Stimulated activated CD8-positive, alpha-beta memory T cell treated with anti-CD3 and anti-CD28 coated beads, Interleukin-15, amount 100 ng/mL, for 1 hour (primary cell): ENCODE results near the gene PMEL.
"Not testable (repeated sequence)": the region's sequence is repeated elsewhere in the genome, so short reads cannot be mapped to it uniquely, and the experiment has no call there.

Experiments used
- DNase-seq: peaks from one replicate; pipeline ENCODE4 v3.0.0-alpha.2; 2020; ENCODE audit warnings: low read depth

Gene PMEL

DNA sequence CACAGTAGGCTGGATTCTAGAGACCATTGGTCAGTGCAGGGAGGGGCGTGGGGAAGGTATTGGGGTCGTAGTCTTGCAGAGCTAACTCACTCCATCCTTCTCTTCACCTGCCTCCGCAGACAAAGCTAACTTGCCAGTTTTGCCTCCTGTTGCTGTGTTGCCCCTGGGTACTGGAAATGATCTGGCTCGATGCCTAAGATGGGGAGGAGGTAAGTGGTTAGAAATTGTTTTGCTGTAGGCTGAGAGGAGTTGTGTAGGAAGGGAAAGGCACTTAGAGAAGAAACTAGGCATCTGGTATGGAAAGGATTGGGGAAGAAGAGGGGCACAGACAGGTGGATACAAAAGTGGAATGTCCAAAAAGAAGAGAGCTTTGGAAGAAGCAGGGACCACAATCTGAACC lies 23.8 kb downstream of the PMEL start:
- no peak for DNase-seq

DNA sequence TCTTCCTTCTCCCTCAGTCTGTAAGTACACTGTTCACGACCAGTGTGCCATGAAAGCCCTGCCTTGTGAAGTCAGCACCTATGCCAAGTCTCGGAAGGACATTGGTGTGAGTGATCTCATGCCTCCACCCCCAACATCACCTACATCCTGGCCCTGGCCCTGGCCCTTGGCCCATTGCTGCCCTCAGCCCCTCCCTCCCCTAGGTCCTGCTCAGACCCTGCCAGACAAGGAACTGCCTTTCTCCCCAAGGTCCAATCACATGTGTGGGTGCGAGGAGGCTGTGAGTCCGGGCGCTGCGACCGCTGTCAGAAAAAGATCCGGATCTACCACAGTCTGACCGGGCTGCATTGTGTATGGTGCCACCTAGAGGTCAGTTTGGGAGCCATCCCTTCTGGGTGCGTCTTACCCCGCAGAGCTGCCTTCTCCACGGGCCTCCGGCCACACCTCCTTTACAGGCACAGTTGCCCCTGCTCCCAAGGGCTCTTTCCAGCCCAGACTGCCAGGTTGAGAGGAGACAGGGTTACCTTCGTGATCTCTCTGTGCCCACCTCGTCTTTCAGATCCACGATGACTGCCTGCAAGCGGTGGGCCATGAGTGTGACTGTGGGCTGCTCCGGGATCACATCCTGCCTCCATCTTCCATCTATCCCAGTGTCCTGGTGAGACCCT lies 25.6 kb downstream of the PMEL start:
- DNase-seq: peak; percentile 77

DNA sequence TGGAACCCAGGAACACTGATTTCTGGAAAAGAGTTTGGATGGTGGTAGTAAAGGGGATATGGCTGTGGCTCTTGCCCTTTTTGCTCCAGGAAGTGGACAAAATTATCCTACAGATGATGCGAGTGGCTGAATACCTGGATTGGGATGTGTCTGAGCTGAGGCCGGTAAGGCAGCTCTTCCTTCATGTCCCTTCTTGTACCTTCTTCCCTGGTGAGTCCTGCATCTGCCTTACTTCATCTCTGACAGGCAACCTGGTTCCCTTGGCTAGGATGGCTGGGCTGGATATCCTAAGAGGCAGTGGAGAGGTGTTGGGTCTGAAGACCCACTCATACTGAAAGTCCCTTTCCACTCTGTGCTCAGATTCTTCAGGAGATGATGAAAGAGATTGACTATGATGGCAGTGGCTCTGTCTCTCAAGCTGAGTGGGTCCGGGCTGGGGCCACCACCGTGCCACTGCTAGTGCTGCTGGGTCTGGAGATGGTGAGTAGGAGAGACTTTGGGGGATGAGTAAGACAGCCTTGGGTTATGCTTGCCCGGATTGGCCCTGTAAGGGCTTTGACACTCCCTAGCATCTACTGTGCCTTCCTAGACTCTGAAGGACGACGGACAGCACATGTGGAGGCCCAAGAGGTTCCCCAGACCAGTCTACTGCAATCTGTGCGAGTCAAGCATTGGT lies 26.9 kb downstream of the PMEL start:
- no peak for DNase-seq

DNA sequence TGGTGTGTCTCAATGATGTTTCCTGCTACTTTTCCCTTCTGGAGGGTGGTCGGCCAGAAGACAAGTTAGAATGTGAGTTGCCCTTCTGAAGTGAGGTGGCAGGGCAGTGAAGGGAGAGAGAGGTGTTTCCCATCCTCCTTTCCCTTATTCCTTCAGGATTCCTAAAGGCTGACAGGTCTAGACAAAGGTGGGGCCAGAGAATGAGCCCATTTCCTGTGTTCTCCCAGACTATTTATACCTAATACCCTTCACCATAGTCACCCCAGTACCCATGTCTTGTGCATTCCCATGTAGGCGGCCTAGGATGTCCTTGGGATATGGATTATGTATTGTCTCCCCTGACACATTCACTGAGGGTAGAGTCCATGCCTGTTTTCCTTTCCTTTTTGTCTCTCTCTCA lies 27.9 kb downstream of the PMEL start:
- no peak for DNase-seq

DNA sequence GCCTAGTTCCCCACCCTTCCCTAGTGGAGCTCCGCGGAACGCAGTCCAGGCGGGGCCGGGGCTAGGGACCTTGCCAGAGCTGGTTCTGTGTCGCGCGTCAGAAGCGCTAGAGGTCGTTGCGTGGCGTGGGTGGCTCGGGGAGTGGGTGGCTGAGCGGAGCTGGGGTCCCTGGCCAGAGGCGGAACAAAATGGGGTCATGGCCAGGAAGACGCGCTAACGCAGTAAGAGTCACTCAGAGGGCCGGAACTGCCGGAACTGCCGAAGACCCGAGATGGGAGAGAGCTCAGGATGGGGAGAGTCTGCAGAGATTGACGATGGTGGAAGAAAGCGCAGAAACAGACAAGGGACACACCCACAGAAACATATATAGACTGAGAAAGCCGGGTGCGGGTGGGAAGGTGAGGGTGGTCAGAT lies 30.1 kb downstream of the PMEL start:
- no peak for DNase-seq

DNA sequence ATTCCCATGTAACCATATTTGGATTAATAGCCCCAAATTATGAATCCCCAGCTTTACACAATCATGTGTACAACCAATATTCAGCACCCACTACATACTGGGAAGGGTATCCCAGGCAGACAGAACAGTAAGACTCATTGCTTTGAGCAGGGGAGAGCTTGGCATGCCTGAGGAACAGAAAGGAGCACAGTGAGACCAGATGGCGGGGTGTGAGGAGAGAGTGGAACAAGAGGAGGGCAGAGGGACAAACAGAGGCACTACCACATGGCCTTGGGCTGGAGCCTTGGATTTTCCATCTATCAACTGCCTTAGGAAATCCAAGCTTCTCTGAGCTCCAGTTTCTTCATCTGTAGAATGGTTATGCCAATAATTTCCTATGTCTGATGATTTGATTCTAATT lies 31.1 kb downstream of the PMEL start:
- DNase-seq: no peak

DNA sequence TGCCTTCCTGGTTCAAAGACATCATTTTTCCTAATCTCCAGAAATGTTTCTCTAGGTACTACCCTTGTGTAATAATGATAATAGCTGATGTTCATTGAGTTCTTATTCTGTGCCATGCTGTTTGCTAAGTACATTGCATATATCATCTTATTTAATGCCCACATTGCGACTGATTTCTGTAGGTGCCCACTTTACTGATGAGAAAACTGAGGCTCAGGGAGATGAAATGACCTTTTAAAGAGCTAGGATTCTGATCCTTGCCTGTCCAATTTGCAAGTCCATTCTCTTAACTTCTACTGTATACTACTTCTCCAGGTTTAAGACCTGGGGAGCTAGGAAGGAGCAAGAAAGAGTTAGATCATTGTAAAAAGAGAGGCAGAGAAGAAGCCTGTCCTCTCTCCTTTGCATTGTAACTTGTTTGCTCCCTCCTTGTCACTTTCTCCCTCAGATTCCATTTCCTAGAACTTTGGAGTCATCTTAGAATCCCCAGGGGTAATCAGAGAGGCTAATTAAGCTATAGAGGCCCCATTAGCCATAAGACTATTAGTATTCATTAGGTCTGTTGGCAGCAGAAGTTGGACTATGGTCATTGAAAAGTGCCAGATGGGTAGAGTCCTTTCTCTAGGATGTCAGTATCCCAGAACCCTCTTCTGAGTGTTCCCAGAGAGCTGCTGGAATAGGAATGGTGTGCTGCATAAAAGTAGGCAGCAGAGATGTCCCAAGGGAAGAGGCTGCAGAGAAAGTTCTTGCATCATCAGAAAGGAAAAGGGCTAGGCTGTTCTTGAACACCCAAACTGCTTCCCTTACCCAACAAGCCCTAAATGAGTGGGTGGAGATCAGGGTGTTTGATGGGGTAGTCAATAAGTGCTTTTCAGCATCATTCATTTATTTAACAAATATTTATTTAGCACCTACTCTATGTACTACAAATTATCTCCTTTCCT lies 31.8 kb downstream of the PMEL start:
- no peak for DNase-seq

DNA sequence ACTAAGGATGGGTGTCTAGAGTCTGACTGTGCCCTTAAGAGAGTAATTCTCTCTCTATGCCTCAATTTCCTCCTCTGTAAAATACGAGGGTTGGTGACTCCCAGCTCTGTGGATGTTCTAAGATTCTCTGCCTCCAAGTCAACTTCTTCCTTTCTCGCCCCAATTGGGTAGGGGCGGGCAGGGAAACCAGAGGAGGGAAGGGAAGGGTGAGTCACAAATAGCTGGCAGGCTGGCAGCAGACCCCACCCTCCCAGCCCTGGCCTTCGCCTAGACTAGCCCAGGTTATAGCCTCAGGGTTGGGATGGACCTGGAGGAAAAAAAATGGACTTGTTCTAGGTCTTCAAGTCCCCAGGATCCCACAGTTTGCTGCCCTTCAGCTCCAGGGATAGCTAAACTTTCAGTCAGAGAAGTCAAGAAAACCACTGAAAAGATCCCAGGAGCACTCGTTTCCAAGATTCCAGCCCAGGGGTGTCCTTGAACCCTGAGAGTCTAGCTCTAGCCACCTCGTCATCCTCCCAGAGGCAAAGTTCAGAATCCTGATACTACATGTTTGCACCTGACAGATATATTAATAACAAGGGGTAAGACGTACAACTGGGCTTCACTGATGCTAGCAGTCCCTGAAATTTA lies 32.6 kb downstream of the PMEL start:
- DNase-seq: no peak

DNA sequence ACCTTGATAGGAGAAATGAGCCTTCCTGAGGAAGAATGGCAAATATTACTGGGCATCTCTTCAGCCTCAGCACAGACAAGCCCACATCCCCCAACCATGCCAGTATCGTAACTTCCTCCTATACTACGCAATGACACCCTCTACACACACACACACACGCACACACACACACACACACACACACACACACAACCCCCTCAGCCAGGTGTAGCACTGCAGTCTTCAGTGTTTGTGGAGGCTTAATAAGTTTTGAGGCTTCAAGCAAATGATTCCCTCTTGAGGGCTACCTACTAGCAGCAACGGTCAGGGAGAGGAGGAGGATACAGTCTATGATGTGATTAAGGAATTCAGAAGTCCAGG lies 33.3 kb downstream of the PMEL start:
- DNase-seq: no peak

DNA sequence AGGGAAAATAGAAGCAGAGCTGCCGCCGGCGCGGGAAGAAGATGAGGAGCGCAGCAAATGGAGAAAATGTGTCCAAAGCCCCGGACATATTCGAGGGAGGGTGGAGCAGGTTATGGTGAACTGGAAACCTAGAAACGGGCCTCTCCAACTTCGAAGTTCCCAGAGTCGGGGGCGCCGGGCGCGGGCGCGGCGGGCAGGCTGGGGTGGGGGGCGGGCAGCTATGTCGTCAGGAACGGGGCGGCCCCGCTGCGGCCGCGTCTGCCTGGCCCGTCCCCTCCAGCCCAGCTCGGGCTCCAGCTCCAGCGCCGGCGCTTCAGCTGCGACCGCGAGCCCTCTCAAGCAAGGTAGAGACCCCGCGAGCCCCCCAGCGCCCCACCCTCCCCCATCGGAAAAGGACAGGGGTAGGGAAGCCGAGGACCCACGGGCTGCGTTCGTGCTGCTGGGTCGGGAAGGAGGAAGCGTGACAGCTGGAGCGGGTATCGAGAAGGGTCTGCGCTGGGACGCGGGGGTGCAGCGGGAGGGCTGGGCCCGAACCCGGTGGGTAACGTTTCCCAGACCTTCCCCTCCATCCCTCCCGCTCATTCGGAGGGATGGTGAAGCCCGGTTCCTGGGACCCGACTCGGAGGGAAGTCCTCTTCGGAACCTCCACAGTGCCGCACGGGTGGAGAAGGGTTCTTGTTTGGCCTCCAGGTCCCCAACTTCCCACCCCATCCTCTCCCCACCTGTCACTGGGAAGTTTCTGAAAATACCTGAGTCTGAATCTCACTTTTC lies 33.9 kb downstream of the PMEL start:
- no peak for DNase-seq

DNA sequence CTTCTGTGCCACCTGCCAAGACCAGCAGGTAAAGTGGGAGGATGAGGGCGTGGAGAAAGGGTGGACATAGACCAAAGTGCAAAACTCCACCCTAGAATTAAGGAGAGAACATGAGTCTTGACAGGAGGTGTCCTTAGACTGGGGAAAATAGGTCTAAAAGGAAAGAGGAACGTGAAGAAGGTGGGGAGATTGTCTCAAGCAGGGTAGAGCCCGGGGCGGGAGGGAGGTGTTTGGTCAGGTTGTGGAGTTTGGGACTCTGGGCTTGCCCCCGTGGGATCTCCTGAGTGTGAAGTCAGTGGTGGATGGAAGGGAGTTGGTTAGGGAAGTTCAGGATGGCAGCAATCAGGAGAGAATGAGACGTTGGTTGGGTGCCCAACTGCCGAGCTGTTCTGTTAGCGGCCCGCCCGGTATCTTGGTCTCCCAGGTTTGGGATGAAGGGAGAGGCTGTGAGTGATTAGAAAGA lies 34.5 kb downstream of the PMEL start:
- no peak for DNase-seq

DNA sequence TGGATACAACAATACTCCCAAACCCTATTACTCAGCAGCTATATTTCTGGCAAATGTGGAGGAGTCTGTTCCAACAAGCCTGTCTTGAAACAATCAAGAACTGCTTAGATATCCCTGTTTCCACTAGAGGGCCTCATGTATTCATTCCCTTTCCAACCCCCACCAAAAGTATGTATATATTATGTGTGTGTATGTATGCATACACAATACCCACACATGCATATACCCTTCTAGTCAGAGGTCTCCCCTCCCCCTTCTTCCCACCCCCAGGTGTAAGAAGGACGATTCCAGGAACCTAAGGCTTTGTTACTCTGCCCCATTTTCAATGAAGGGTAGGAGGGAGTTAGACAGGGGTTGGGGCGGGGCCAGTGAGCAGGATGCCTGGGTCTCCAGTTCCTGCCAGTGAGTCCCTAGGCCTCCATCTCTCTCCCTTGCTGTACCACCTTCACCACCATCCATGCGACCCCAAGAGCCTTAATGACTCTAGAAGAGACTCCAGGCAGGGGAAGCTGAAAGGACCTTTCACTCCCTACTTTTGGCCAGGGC lies 35.0 kb downstream of the PMEL start, which contains the start of gene DGKA:
TSS of gene DGKA (plus strand) at position 392 of the 546 bp plus-strand sequence. CDS start 5,342 bp downstream, outside the sequence.
- peak; percentile 57 for DNase-seq

DNA sequence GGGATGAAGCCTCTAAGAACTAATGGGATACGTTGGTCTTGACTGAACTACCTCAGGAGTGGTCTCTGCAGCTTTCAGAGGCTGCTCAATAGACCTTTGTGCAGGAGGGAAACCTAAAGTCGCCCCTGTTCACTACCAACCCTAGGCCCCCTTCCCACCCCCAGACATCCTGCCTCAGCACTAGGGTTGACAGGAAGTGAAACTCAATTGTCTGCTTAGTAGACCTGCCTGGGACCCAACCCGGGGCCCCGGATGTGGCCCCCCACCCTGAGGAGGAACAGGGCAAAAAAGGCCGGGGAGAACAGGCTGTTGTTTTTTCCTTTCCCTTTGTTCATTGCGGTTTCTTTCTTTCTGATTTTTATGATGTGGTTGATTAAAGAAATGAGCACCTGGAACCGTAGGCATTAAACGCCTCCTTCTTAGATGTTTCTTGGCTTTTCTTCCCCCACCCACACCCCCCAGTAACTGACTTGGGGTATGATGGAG lies 36.5 kb downstream of the PMEL start:
- DNase-seq: peak; percentile 45

DNA sequence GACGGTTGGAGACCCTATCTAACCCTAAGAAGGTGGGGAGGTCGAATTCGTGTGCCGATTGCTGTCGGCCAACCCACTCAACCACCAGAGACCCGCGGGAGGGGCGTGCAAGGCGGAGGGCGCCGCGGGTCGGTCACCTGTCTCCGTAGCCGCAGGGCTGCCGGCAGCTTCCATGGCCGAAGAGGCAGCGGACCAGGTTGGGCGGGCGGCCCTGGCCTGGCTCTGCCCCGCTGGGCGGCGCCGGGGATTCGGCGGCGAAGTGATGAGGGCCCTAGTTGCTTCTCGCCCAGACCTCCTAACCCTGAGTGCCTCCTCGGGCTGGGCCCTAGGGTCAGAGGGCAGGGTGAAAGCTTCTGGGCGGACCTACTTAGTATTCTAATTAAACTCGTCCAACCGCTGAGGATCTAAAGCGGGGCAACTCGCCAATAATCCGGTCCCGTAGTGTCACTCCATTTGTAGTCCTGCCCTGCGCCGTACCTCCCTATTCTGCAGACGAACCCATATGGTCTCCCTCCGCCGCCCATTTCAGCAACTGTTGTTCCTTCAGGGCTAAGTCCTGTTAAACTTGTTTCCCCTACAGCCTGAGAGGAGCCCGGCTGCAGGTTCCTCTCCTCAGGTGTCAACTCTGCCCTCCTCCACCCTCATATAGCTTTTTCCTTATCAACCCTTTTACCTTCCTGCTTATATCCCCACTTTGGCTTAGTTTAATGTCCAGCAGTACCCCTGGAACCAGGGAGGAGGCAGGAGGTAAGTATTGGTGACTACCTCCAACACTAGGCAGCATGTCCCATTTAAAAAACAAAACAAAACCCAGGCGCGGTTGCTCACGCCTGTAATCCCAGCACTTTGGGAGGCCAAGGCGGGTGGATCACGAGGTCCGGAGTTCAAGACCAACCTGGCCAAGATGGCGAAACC lies 38.0 kb downstream of the PMEL start, which contains the start of gene PYM1:
TSS of gene PYM1 (minus strand) at position 307 of the 915 bp plus-strand sequence. CDS start at position 174, 133 bp downstream.
- DNase-seq: no peak

DNA sequence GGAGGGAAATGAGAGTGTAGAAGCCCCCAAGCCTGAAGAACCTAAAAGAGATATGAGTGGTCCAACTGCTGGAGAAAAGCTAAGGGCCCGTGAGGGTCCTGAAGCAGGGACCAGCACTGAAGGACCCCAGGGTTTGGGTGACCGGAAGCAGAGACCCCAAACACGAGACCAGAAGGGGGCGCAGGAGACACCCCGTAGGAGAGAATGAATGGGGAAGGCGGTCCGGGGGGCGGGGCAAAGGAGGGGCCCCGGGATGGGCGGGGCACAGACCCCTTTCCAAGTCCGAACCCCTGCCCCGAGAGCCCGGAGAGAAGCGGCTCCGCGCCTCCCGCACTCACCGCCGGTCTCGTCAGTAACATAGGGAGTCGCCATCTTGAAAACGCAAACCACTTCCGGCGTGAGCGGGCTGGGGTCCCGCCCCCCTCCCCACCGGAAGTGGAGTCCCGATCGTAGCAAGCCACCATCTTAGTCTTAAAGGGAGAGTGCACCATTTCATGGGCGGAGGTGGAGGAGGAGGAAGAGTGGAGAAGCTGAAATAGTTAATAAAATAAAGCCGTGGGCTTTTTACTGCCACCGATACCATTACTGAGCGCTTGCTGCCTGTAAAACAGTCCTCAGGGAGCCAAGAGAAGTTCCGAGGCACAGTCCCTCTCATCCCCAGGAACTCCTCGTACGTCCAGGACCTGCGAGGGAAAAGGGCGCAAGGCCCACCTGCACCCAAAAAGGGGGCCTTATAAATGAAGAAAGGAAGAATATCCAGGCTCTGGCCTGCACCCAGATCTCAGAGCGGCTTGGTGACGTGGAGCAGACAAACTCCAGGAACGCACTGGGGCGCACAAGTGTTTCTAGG lies 38.9 kb downstream of the PMEL start:
- peak; percentile 84 for DNase-seq

DNA sequence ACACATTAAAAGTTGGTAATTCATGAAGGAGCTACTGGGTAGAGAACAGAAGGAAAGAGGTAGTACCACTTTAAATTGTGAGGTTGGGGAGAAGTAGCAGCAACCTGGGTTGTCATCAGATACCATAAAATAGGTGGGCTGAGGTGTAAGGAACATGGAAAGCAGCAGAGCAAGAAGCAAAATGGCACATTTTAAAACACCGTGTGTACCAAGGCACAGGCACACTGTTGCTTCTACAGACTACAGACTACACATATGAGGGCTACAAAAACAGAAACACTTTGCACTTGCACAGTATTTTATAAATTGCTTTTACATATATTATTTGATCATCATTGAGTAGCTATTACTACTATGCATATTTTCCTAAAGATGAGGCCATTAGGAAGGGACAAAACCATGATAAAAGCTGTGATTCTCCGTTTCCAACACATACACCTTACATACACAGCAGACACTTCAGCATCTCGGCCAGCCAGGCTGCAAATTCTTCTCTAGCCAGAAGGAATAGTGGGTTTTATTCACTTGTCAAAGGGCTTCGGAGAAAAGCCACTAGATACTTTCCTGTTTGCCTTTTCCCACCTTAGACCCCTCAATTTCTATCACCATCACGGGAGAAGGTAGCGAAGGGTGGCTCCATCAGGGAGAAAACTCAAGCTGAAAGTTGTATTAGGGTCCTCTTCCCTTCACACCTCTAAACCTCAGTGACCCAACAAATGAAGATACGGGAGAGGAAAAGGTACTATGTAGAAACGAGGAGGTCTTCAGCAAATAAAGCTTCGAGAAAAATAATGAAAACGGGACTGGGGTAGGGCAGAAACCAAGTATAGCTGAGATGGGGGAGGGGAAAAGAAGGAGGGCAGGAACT lies 39.7 kb downstream of the PMEL start:
- no peak for DNase-seq

DNA sequence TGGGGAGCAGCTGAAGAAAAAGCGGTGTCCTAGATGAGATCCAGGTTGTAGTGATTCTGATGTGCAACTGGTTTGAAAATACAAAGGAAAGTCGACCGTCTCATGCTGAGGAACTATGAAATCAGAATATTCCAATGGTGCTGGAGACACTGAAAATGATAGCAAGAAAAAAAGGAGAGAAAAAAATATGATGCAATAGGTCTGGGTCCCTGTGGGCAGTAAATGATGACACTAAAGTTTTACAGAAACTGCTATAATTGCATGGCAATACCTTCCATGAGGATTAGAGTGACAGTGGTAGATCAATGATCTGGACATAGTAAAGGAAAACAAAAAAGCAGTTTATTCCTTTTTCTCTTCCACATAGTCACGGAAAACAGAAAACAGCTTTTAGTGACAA lies 40.5 kb downstream of the PMEL start:
- DNase-seq: no peak

DNA sequence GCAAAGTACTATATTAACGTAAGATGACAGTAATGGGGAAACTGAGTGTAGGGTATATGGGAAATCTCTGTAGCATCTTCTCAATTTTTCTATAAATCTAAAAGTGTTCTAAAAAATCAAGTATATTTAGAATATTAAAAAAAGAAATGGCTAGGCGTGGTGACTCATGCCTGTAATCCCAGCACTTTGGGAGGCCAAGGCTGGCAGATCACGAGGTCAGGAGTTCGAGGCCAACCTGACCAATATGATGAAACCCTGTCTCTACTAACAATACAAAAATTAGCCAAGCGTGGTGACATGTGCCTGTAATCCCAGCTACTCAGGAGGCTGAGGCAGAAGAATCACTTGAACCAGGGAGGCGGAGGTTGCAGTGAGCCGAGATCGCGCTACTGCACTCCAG lies 42.2 kb downstream of the PMEL start:
- DNase-seq: not testable (repeated sequence)
